ENCODE data around the gene ARVCF.

- no peak for TF ChIP-seq CTCF (IDR thresholded peaks at IDR 0.05)
- TF ChIP-seq POLR2AphosphoS5 (IDR thresholded peaks at IDR 0.05) = peak; percentile 26 to 74 (median 54)
- TF ChIP-seq POLR2A (IDR thresholded peaks at IDR 0.05) = no peak
Measured at GRCh38 chr22:19943082-19944026, 73.3 kb downstream of the ARVCF start.
